B cell (primary cell): ENCODE results near the gene CBX6. TPM values are rescaled to one million over a fixed set of nuclear protein-coding genes. Genes with fewer than 3 reads are reported as not detected.

Source experiments
- ATAC-seq: fragments of 200-7000 bp; cut with Tn5 transposase; one replicate; pipeline ENCODE4 v1.10.0; 2021; ENCODE audit warnings: low read depth, mild to moderate bottlenecking, moderate number of reproducible peaks, moderate library complexity
- CTCF ChIA-PET: fragments of 350-600 bp; sonication (Branson Sonifier 250); formaldehyde crosslinking; loops from one replicate; lab custom pipeline; 2021; ENCODE audit warnings: antibody characterized with exemption, inconsistent platforms; lab: Charles Lee
- POLR2A ChIA-PET: fragments of 350-600 bp; sonication (Branson Sonifier 250); formaldehyde crosslinking; loops from one replicate; lab custom pipeline; 2021; ENCODE audit warnings: antibody characterized with exemption; lab: Charles Lee
- DNase-seq: peaks from one replicate; pipeline ENCODE4 v3.0.0; 2013
- H2AFZ ChIP-seq: 2 replicates; pipeline ENCODE4 v1.6.1; 2012; ENCODE audit warnings: mild to moderate bottlenecking, low read depth, low read length; ENCODE audit not compliant: insufficient read depth, poor library complexity, severe bottlenecking
- H3K27ac ChIP-seq, 2 donors: 1 replicate in 1 of 2; 2 replicates in 1 of 2; pipeline ENCODE4 v1.5.1; 2012 to 2013; ENCODE audit warnings: low read length in 2 of 2, mild to moderate bottlenecking in 2 of 2, moderate library complexity in 1 of 2
- H3K27me3 ChIP-seq, 4 experiments: fragments of 200-600 bp in 1 of 4; sonication (generic) in 1 of 4; replicated peaks in 1 of 4; 1 replicate in 2 of 4; 2 replicates in 2 of 4; pipeline versions ENCODE4 v1.6.1 to v1.7.0; 2013 to 2016; ENCODE audit warnings: low read length in 3 of 4, mild to moderate bottlenecking in 2 of 4, mixed read lengths in 1 of 4, moderate library complexity in 1 of 4; ENCODE audit not compliant: insufficient read depth in 4 of 4, control insufficient read depth in 3 of 4; ENCODE audit errors: control extremely low read depth in 1 of 4
- H3K36me3 ChIP-seq, 2 experiments: replicated peaks in 1 of 2; 1 replicate in 1 of 2; 2 replicates in 1 of 2; pipeline versions ENCODE4 v1.6.1 to v1.7.1; 2013; ENCODE audit warnings: low read length in 1 of 2; ENCODE audit not compliant: insufficient read depth in 2 of 2, control insufficient read depth in 1 of 2; ENCODE audit errors: control extremely low read depth in 1 of 2, extremely low read depth in 1 of 2
- H3K4me1 ChIP-seq, 2 donors: fragments of 200-600 bp in 1 of 2; sonication (generic) in 1 of 2; 1 replicate in 1 of 2; 2 replicates in 1 of 2; pipeline versions ENCODE4 v1.5.1 to v1.6.1; 2013 to 2017; ENCODE audit warnings: low read length in 2 of 2; ENCODE audit not compliant: control insufficient read depth in 2 of 2, insufficient read depth in 2 of 2
- H3K4me2 ChIP-seq: replicated peaks from 2 replicates; pipeline ENCODE3; 2012; ENCODE audit warnings: mild to moderate bottlenecking, low read depth, low read length; ENCODE audit not compliant: poor library complexity, severe bottlenecking
- H3K4me3 ChIP-seq, 5 experiments: fragments of 200-600 bp in 1 of 5; sonication (generic) in 1 of 5; 1 replicate in 3 of 5; 2 replicates in 2 of 5; pipeline versions ENCODE4 v1.5.1 to v1.7.0; 2011 to 2016; ENCODE audit warnings: low read length in 4 of 5, mild to moderate bottlenecking in 4 of 5, low read depth in 2 of 5, control low read depth in 1 of 5, moderate library complexity in 1 of 5; ENCODE audit not compliant: insufficient read depth in 1 of 5; ENCODE audit errors: control extremely low read depth in 1 of 5, extremely low read depth in 1 of 5
- H3K79me2 ChIP-seq: fragments of 200-600 bp; sonication (generic); one replicate; pipeline ENCODE4 v1.6.0; 2016; ENCODE audit warnings: low read length; ENCODE audit not compliant: control insufficient read depth, insufficient read depth
- H3K9ac ChIP-seq: fragments of 200-600 bp; sonication (generic); 2 replicates; pipeline ENCODE4 v1.6.1; 2017; ENCODE audit warnings: mild to moderate bottlenecking, low read length, moderate library complexity
- H3K9me3 ChIP-seq, 3 donors: one replicate each; pipeline versions ENCODE4 v1.6.1 to v1.7.1; 2013; ENCODE audit warnings: low read length in 2 of 3; ENCODE audit not compliant: control insufficient read depth in 2 of 3, insufficient read depth in 1 of 3; ENCODE audit errors: control extremely low read depth in 1 of 3
- H4K20me1 ChIP-seq: 2 replicates; pipeline ENCODE4 v1.6.0; 2012; ENCODE audit warnings: mild to moderate bottlenecking, low read length; ENCODE audit not compliant: insufficient read depth, control insufficient read depth, poor library complexity, severe bottlenecking
- H3K27ac Mint-ChIP-seq: one replicate; pipeline ENCODE4 v1.8.0; 2021; ENCODE audit warnings: mixed read lengths
- H3K27me3 Mint-ChIP-seq: one replicate; pipeline ENCODE4 v1.8.0; 2021; ENCODE audit warnings: mixed read lengths
- H3K4me1 Mint-ChIP-seq: one replicate; pipeline ENCODE4 v1.8.0; 2021; ENCODE audit warnings: mixed read lengths
- H3K4me3 Mint-ChIP-seq: one replicate; pipeline ENCODE4 v1.8.0; 2021; ENCODE audit warnings: mixed read lengths
- H3K9me3 Mint-ChIP-seq: one replicate; pipeline ENCODE4 v1.8.0; 2022; ENCODE audit warnings: mixed read lengths; ENCODE audit not compliant: insufficient read depth
- CTCF ChIP-seq: fragments of 200-600 bp; IDR thresholded peaks from one replicate; pipeline ENCODE4 v1.8.0; 2022; ENCODE audit warnings: antibody characterized with exemption, mild to moderate bottlenecking
- EZH2 ChIP-seq: IDR thresholded peaks from 2 replicates; pipeline ENCODE4 v1.6.1; 2012; ENCODE audit warnings: borderline replicate concordance, low read depth, mild to moderate bottlenecking, moderate library complexity, low read length; ENCODE audit not compliant: insufficient read depth, poor library complexity, severe bottlenecking
- WGBS: methylation state at CpG from one replicate; pipeline ENCODE4 v1.1.5; 2013; ENCODE audit warnings: missing lambda C conversion rate; ENCODE audit not compliant: insufficient coverage; 5-methylcytosine and 5-hydroxymethylcytosine counted together
- intact Hi-C: fragments of 100-400 bp; cut with micrococcal nuclease; formaldehyde crosslinking; loops from one replicate; pipeline ENCODE4 v1.10.0; 2022
- polyA plus RNA-seq: library from polyadenylated mRNA; depleted of rRNA; stranded (reverse); fragments of >200 nt; gene quantifications from 2 replicates; pipeline ENCODE4 v1.2.3, GENCODE V29; 2012
- total RNA-seq, 2 donors: library from RNA; stranded (reverse); fragments of 120-200 nt in 1 of 2; gene quantifications; 1 replicate in 1 of 2; 2 replicates in 1 of 2; pipeline versions ENCODE4 v1.2.3 to v1.2.4, GENCODE V29; 2013 to 2022

The CBX6 gene
- total and polyA plus RNA-seq, 2 donors (not counting 1 experiment from before 2014, with no cell fraction given), result 14.9 to 55.1 TPM

- H3K27me3 Mint-ChIP-seq, result peaks cover 22% of the 10 kb centered on the region
- no peak overlapping the region for H3K27ac Mint-ChIP-seq
Measured at GRCh38 chr22:38820020-38820419, 52.0 kb downstream of the CBX6 start.

GRCh38 chr22:38819387-38819940, 52.6 kb downstream of the CBX6 start:
- ATAC-seq (no peak), DNase-seq (no peak)
- no peaks in the 10 kb centered on the region for H3K9me3 ChIP-seq
- H3K27ac Mint-ChIP-seq, result no peak overlapping the region
- H3K27me3 Mint-ChIP-seq, result peaks cover 27% of the 10 kb centered on the region
- intact Hi-C loops, result no loop called here
- H3K4me1 Mint-ChIP-seq, result no peaks in the 10 kb centered on the region
- H3K27me3 ChIP-seq, result peaks cover 0 to 5% (median 0%) of the 10 kb centered on the region in 4 experiments
- ChIA-PET CTCF (no interaction called here), POLR2A (no interaction called here)
- no peaks in the 10 kb centered on the region for H3K9me3 Mint-ChIP-seq
- no peaks in the 10 kb centered on the region for H3K79me2 ChIP-seq
- no peaks in the 10 kb centered on the region for H3K36me3 ChIP-seq
- no peak overlapping the region for H3K4me3 ChIP-seq
- no peak overlapping the region for H3K4me2 ChIP-seq
- H4K20me1 ChIP-seq, result no peaks in the 10 kb centered on the region
- no peaks in the 10 kb centered on the region for H3K4me1 ChIP-seq
- no peak overlapping the region for H3K27ac ChIP-seq
- WGBS, result 90% methylated on average over 9 of the region's 10 CpGs
- TF ChIP-seq CTCF (no peak), EZH2 (no peak)
- no peak overlapping the region for H2AFZ ChIP-seq
- no peak overlapping the region for H3K9ac ChIP-seq
- no peak overlapping the region for H3K4me3 Mint-ChIP-seq

More at GRCh38 chr22:38820020-38820419, 52.0 kb downstream of the CBX6 start:
- H3K4me3 Mint-ChIP-seq, result no peak overlapping the region
- no peaks in the 10 kb centered on the region for H3K4me1 Mint-ChIP-seq
- no peak overlapping the region for H3K9ac ChIP-seq
- no peaks in the 10 kb centered on the region for H3K79me2 ChIP-seq
- H4K20me1 ChIP-seq, result no peaks in the 10 kb centered on the region
- CTCF ChIA-PET, result interaction anchor here (1.2 kb wide), 1 partner anchor 9 kb away, joined by 4 read pairs; no protein-coding TSS in a partner anchor
- intact Hi-C loops, result no loop called here
- ATAC-seq, result no peak
- H3K4me1 ChIP-seq, result no peaks in the 10 kb centered on the region
- no peak for DNase-seq
- no peaks in the 10 kb centered on the region for H3K9me3 ChIP-seq
- no peaks in the 10 kb centered on the region for H3K27me3 ChIP-seq
- no peak overlapping the region for H3K4me2 ChIP-seq
- no peaks in the 10 kb centered on the region for H3K36me3 ChIP-seq
- WGBS, result 89% methylated on average over 8 of the region's 8 CpGs
- no peak overlapping the region for H3K4me3 ChIP-seq
- H2AFZ ChIP-seq, result no peak overlapping the region
- TF ChIP-seq CTCF, result no peak
- no peak for TF ChIP-seq EZH2
- no peaks in the 10 kb centered on the region for H3K9me3 Mint-ChIP-seq
- no peak overlapping the region for H3K27ac ChIP-seq
- POLR2A ChIA-PET, result no interaction called here
